Measurements from ENCODE around the gene ATXN7L1.

Gene ATXN7L1

GRCh38 chr7:105674200-105674920 is 202.0 kb downstream of the ATXN7L1 start:
- DNase-seq (ENCODE audit: low read depth) = no peak

- no peak for DNase-seq (ENCODE audit: low read depth)
Observed at GRCh38 chr7:105673367-105674084, 202.9 kb downstream of the ATXN7L1 start.

DNA sequence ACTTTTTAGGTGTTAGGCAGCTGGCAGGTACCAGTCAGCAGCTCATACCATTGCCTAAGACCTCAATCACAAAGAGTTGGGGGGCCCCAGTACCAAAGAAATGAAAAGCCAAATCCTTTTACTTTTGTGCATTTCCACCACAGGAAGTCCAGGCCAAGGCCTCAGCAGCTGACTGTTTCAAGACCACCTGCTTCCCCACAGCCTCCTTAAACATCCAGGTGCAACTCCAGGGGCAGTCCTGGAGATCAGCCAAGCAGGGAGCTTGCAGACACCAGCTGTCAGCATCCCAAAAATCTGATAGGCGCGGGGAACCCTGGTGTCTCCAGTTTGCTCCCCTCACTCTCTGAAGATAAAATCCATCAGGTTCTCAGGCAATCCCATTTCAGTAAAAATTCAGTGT is 203.6 kb downstream of the ATXN7L1 start:
- no peak for DNase-seq (ENCODE audit: low read depth)

DNA sequence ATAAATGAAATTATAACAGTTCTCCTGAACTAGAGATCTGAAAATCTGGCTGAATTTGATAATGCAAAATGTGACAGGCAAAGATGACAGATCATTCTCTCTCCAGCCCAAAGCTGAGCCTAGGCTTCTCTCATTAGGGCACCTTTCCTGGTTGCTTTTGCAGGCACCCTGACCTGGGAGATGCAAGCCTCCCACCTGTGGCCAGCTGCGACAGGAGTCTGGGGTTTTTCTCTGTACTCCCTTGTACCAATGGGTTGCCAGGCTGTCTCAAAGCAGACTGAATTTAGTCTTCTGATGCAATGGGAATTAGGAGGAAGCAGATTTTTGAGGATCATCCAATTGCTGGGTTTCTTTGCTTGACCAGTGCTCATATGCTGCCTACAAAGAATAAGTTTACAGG is 210.1 kb downstream of the ATXN7L1 start:
- no peak for DNase-seq (ENCODE audit: low read depth)

- no peak for DNase-seq (ENCODE audit: low read depth)
Observed at GRCh38 chr7:105665684-105666083, 210.7 kb downstream of the ATXN7L1 start.

- DNase-seq (ENCODE audit: low read depth) = no peak
Observed at GRCh38 chr7:105664816-105665525, 211.4 kb downstream of the ATXN7L1 start.

GRCh38 chr7:105662998-105663397 is 213.4 kb downstream of the ATXN7L1 start:
- DNase-seq (ENCODE audit: low read depth) = no peak

DNA sequence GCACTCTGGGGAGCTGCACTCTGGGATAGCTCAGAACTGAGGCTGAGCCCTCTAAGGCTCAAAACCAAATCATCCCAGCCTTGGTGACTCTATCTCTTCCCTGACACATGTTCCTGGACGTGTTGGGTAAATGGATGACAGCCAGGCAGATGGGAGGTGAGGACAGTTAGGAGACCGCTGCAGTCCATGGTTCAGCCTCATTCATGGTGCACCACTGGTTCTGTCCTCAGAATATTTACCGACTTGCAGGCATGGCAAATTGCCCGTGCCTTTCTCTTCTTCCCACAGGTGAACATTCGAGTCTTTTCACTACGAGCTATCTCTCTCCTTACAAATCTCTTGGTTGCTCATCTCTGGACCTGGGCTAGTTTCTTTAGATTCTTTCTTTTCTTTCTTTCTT is 214.8 kb downstream of the ATXN7L1 start:
- no peak for DNase-seq (ENCODE audit: low read depth)

DNA sequence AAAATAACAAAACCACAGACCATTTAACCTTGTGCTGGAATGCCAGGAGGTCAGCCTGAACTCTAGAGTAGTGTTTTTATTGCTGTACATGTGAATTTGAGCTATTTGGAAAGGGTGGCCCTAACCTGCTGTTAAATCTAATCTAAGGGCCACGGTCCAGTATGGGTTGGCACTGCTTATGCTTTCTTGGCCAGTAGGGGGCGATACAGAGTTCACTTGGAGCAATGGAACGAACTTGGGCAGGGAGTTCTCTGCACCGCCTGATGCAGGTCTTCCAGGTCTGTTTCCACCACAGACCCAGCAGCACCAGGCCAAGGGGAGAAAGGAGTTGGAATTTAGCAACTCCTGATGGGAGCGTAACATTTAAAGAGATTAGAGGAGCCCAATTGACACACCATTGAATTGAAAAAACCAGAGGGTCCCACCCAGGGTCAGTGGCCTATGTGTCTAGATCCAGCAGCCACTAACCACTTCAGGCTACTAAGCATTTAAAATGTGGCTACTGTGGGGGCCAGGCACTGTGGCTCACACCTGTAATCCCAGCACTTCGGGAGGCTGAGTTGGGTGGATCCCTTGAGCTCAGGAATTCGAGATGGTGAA is 219.4 kb downstream of the ATXN7L1 start:
- no peak for DNase-seq (ENCODE audit: low read depth)

DNA sequence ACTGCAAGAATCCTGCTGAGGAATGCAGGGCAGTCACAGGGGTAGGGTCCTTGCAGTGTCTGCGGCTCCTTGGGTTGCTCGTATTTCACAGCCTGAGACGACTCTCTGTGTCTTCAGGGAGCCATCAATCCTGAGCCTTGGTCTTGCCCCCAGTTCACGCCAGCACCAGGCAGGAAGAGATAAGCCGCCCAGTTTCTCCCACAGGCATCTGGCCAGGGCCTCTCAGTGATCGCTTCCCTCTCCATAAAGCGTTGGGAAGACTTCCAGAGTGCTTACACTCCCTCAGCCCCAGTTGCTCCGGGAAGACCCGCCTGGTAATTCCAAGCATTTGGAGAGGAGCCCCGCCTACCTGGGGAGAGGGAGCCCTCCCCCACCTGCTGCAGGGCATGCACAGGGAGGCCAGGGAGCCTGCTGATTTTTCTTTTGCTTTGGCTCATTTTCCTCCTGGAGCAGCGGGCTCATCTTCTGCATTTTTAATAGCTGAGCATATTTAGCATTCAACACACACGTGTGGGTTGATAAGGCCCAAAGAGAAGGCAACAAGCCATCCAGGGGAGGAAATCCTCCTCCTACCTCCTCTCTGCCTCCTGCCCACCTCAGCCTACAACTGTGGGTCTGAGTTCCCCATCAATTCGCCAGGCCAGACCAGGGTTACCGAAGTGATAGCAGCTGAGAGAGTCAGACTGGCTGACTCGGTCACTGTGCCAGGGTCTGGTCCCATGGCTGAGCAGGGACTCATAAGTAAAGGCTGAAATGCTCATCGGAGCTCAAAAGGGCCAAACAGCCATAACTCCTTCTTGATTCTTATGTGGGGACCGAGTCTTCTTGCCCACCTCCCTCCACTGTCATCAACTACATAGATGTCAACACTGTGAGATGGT is 220.7 kb downstream of the ATXN7L1 start:
- no peak for DNase-seq (ENCODE audit: low read depth)

DNA sequence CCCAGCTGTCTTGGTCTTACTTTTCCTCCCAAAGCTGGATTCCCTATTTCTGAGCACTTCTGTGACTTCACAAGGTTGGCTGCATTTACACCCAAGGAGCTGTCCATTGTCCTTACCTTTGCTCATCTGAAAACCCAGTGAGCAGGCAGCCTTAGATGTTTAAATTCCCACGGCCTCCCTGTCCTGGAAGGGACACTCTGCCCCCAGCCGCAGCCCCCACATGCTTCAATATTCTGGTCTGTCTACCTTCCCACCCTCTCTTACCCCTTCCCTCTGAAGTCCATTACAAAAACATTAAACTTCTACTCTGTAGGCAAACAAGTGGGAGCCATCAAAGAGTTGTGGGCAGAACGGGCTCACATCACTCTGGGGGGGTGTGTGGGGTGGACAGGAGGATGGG is 221.3 kb downstream of the ATXN7L1 start:
- no peak for DNase-seq (ENCODE audit: low read depth)

DNA sequence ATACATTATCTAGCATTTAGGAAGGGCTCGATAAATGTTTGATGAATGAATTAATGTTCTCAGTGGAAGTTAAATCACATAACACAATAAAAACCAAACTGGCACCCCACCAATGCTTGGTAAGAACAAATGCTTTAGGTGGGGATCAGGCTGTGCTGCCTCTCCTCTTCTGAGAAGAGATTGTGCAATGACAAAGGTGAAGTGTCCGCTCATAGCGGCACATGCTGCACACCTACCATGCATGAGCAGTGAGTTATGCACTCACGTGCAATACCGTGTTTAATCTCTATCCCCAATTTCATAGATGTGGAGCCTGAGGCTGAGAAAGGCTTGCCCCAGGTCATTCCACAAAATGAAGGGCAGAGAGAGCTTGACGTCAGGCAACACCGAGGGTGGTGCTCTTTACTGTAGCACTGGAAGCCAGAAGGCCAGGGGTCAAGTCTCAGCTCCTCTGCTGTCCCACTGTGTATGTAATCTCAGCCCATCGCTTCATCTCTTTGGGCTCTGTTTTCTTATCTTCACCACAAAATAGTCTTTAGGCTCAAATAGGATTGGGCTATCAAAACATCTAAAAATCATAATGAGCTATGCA is 222.2 kb downstream of the ATXN7L1 start:
- no peak for DNase-seq (ENCODE audit: low read depth)

- no peak for DNase-seq (ENCODE audit: low read depth)
Observed at GRCh38 chr7:105653441-105654005, 222.9 kb downstream of the ATXN7L1 start.

- no peak for DNase-seq (ENCODE audit: low read depth)
Observed at GRCh38 chr7:105652359-105652993, 223.9 kb downstream of the ATXN7L1 start.

- no peak for DNase-seq (ENCODE audit: low read depth)
Observed at GRCh38 chr7:105651798-105652197, 224.6 kb downstream of the ATXN7L1 start.

GRCh38 chr7:105650382-105650970 is 225.9 kb downstream of the ATXN7L1 start:
- DNase-seq (ENCODE audit: low read depth) = no peak

- no peak for DNase-seq (ENCODE audit: low read depth)
Observed at GRCh38 chr7:105649727-105650381, 226.5 kb downstream of the ATXN7L1 start.

- no peak for DNase-seq (ENCODE audit: low read depth)
Observed at GRCh38 chr7:105648561-105649401, 227.6 kb downstream of the ATXN7L1 start.

GRCh38 chr7:105647591-105647990 is 228.8 kb downstream of the ATXN7L1 start:
- DNase-seq (ENCODE audit: low read depth) = no peak

Measured in HS-27A (cell line).